H1 (cell line): ENCODE results near the gene NDUFAF8. TPM values are rescaled to one million over a fixed set of nuclear protein-coding genes. Genes with fewer than 3 reads are reported as not detected.

ENCODE experiments used
- GABPA ChIP-seq: IDR thresholded peaks from 2 replicates; pipeline ENCODE4 v1.6.1; 2011; ENCODE audit warnings: mild to moderate bottlenecking, low read length, moderate library complexity, borderline replicate concordance; ENCODE audit not compliant: insufficient read depth
- POLR2A ChIP-seq, 2 experiments: IDR thresholded peaks; 1 replicate in 1 of 2; 2 replicates in 1 of 2; pipeline ENCODE4 v1.6.1; 2011; ENCODE audit warnings: low read depth in 2 of 2, low read length in 2 of 2, mild to moderate bottlenecking in 2 of 2; ENCODE audit errors: control extremely low read depth in 1 of 2
- RNF2 ChIP-seq: fragments of 200-900, 300-1000 bp; sonication (generic); IDR thresholded peaks from 2 replicates; pipeline ENCODE4 v1.7.1; 2016; ENCODE audit warnings: borderline replicate concordance, low read depth, mild to moderate bottlenecking, antibody characterized with exemption, low read length; ENCODE audit not compliant: poor library complexity, severe bottlenecking; ENCODE audit errors: missing control alignments
- SP1 ChIP-seq: IDR thresholded peaks from 2 replicates; pipeline ENCODE4 v1.6.1; 2011; ENCODE audit warnings: low read depth, low read length
- SRF ChIP-seq: IDR thresholded peaks from 2 replicates; pipeline ENCODE4 v1.6.1; 2011; ENCODE audit warnings: mild to moderate bottlenecking, low read depth, low read length, moderate library complexity
- TAF7 ChIP-seq: optimal IDR thresholded peaks from 2 replicates; pipeline ENCODE3; 2011; ENCODE audit warnings: low read depth, mild to moderate bottlenecking, inconsistent platforms, low read length, moderate library complexity, borderline replicate concordance
- polyA plus RNA-seq, 7 experiments: library from polyadenylated mRNA; depleted of rRNA in 3 of 7; stranded (reverse) in 5 of 7; unstranded in 2 of 7; fragments of >200 nt in 5 of 7; fragments of 200-250 nt in 2 of 7; gene quantifications; 1 replicate in 5 of 7; 2 replicates in 1 of 7; 4 replicates in 1 of 7; pipeline versions ENCODE4 v1.2.1 to v1.2.3, GENCODE V29; 2011 to 2013; ENCODE audit warnings: missing spikeins in 2 of 7, mixed read lengths in 2 of 7
- total RNA-seq: library from RNA; stranded (reverse); fragmentation: NEBNext Ultra II Directional; extraction: Animal tissue kit (Norgen Biotek cat#: 25700); gene quantifications from 2 replicates; pipeline ENCODE4 v1.2.1, GENCODE V29; 2021
- TF ChIP-seq, protein P1 (sequence below): fragments of 300-600 bp; sonication (generic); IDR thresholded peaks from 2 replicates; pipeline ENCODE4 v1.7.1; 2012; ENCODE audit warnings: low read length, moderate library complexity, mild to moderate bottlenecking, inconsistent platforms; ENCODE audit not compliant: insufficient replicate concordance

NDUFAF8 gene
- total and polyA plus RNA-seq, 2 of the 8 experiments (the other 6 are each of a cell fraction or from before 2014, with no cell fraction given) = 48.9 to 91.1 TPM

DNA sequence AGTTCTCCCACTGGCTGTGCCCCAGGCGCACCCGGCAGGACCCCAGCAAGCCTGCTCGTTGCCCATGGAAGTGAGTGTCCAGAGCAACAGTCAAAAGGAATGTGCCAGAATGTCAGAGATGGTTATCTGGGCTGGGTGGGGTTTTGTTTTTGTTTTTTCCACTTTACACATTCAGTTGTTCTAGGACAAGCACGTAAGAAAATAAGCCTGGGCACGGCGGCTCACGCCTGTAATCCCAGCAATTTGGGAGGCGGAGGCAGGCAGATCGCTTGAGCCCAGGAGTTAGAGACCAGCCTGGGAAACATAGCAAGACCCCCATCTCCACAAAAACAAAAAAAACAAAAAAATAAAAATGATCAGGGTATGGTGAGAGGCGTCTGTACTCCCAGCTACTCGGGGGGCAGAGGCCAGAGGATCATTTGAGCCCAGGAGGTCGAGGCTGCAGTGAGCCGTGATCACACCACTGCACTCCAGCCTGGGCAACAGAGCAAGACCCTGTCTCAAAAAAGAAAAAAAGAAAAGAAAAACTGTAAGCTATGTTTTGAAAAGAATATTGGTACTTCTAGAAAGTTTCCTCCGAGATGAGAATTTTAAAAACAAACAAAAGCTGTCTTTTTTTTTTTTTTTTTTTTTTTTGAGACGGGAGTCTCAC is 8.3 kb downstream of the NDUFAF8 start (continued):
- TF ChIP-seq, protein P1, sequence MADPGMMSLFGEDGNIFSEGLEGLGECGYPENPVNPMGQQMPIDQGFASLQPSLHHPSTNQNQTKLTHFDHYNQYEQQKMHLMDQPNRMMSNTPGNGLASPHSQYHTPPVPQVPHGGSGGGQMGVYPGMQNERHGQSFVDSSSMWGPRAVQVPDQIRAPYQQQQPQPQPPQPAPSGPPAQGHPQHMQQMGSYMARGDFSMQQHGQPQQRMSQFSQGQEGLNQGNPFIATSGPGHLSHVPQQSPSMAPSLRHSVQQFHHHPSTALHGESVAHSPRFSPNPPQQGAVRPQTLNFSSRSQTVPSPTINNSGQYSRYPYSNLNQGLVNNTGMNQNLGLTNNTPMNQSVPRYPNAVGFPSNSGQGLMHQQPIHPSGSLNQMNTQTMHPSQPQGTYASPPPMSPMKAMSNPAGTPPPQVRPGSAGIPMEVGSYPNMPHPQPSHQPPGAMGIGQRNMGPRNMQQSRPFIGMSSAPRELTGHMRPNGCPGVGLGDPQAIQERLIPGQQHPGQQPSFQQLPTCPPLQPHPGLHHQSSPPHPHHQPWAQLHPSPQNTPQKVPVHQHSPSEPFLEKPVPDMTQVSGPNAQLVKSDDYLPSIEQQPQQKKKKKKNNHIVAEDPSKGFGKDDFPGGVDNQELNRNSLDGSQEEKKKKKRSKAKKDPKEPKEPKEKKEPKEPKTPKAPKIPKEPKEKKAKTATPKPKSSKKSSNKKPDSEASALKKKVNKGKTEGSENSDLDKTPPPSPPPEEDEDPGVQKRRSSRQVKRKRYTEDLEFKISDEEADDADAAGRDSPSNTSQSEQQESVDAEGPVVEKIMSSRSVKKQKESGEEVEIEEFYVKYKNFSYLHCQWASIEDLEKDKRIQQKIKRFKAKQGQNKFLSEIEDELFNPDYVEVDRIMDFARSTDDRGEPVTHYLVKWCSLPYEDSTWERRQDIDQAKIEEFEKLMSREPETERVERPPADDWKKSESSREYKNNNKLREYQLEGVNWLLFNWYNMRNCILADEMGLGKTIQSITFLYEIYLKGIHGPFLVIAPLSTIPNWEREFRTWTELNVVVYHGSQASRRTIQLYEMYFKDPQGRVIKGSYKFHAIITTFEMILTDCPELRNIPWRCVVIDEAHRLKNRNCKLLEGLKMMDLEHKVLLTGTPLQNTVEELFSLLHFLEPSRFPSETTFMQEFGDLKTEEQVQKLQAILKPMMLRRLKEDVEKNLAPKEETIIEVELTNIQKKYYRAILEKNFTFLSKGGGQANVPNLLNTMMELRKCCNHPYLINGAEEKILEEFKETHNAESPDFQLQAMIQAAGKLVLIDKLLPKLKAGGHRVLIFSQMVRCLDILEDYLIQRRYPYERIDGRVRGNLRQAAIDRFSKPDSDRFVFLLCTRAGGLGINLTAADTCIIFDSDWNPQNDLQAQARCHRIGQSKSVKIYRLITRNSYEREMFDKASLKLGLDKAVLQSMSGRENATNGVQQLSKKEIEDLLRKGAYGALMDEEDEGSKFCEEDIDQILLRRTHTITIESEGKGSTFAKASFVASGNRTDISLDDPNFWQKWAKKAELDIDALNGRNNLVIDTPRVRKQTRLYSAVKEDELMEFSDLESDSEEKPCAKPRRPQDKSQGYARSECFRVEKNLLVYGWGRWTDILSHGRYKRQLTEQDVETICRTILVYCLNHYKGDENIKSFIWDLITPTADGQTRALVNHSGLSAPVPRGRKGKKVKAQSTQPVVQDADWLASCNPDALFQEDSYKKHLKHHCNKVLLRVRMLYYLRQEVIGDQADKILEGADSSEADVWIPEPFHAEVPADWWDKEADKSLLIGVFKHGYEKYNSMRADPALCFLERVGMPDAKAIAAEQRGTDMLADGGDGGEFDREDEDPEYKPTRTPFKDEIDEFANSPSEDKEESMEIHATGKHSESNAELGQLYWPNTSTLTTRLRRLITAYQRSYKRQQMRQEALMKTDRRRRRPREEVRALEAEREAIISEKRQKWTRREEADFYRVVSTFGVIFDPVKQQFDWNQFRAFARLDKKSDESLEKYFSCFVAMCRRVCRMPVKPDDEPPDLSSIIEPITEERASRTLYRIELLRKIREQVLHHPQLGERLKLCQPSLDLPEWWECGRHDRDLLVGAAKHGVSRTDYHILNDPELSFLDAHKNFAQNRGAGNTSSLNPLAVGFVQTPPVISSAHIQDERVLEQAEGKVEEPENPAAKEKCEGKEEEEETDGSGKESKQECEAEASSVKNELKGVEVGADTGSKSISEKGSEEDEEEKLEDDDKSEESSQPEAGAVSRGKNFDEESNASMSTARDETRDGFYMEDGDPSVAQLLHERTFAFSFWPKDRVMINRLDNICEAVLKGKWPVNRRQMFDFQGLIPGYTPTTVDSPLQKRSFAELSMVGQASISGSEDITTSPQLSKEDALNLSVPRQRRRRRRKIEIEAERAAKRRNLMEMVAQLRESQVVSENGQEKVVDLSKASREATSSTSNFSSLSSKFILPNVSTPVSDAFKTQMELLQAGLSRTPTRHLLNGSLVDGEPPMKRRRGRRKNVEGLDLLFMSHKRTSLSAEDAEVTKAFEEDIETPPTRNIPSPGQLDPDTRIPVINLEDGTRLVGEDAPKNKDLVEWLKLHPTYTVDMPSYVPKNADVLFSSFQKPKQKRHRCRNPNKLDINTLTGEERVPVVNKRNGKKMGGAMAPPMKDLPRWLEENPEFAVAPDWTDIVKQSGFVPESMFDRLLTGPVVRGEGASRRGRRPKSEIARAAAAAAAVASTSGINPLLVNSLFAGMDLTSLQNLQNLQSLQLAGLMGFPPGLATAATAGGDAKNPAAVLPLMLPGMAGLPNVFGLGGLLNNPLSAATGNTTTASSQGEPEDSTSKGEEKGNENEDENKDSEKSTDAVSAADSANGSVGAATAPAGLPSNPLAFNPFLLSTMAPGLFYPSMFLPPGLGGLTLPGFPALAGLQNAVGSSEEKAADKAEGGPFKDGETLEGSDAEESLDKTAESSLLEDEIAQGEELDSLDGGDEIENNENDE = no peak
- TF ChIP-seq TAF7 (no peak), SP1 (no peak), RNF2 (no peak), SRF (no peak), POLR2A (IDR thresholded peaks at IDR 0.05; ENCODE audit: control extremely low read depth in 1 of 2, low read depth in 2 of 2, low read length in 2 of 2) (no peak), GABPA (no peak)
- TF ChIP-seq, all 59 proteins: peak for 0
